Common myeloid progenitor, CD34-positive (primary cell): ENCODE measurements around the gene EHD4.

Source experiments
- CTCF ChIA-PET: fragments of 350-600 bp; sonication (Branson Sonifier 250); formaldehyde crosslinking; loops from one replicate; lab custom pipeline; 2021; ENCODE audit warnings: antibody characterized with exemption; lab: Charles Lee
- POLR2A ChIA-PET: fragments of 350-600 bp; sonication (Branson Sonifier 250); formaldehyde crosslinking; loops from one replicate; lab custom pipeline; 2021; ENCODE audit warnings: antibody characterized with exemption; lab: Charles Lee
- DNase-seq, 3 donors: peaks; one replicate each; pipeline versions ENCODE4 v3.0.0 to v3.0.0-alpha.2; 2013
- H3K27ac ChIP-seq, 2 experiments: 1 replicate in 1 of 2; 2 replicates in 1 of 2; pipeline ENCODE4 v1.7.0; 2013; ENCODE audit warnings: inconsistent platforms in 2 of 2, low read length in 2 of 2, mild to moderate bottlenecking in 2 of 2, low read depth in 1 of 2, moderate library complexity in 1 of 2; ENCODE audit not compliant: severe bottlenecking in 2 of 2, insufficient read depth in 1 of 2, poor library complexity in 1 of 2
- H3K27me3 ChIP-seq, 5 experiments: replicated peaks in 2 of 5; 1 replicate in 3 of 5; 2 replicates in 2 of 5; pipeline versions ENCODE4 v1.6.1 to v1.7.0; 2013; ENCODE audit warnings: low read length in 4 of 5, mild to moderate bottlenecking in 2 of 5, moderate library complexity in 2 of 5, inconsistent platforms in 1 of 5; ENCODE audit not compliant: insufficient read depth in 5 of 5, control insufficient read depth in 4 of 5
- H3K36me3 ChIP-seq, 4 experiments: 1 replicate in 2 of 4; 2 replicates in 2 of 4; pipeline versions ENCODE4 v1.6.1 to v1.7.0; 2013; ENCODE audit warnings: low read length in 3 of 4, control low read depth in 1 of 4, mild to moderate bottlenecking in 1 of 4; ENCODE audit not compliant: control insufficient read depth in 4 of 4, insufficient read depth in 4 of 4
- H3K4me1 ChIP-seq, 4 experiments: 1 replicate in 3 of 4; 2 replicates in 1 of 4; pipeline versions ENCODE4 v1.6.1 to v1.7.1; 2013; ENCODE audit warnings: low read length in 3 of 4, mild to moderate bottlenecking in 3 of 4, control low read depth in 1 of 4, inconsistent platforms in 1 of 4, moderate library complexity in 1 of 4; ENCODE audit not compliant: control insufficient read depth in 4 of 4, insufficient read depth in 4 of 4; ENCODE audit errors: control extremely low read depth in 1 of 4
- H3K4me3 ChIP-seq, 7 experiments: 1 replicate in 4 of 7; 2 replicates in 3 of 7; pipeline versions ENCODE4 v1.5.1 to v1.7.0; 2013; ENCODE audit warnings: mild to moderate bottlenecking in 7 of 7, low read length in 6 of 7, moderate library complexity in 6 of 7, inconsistent platforms in 2 of 7, low read depth in 2 of 7, control low read depth in 1 of 7; ENCODE audit not compliant: insufficient read depth in 4 of 7, control insufficient read depth in 1 of 7; ENCODE audit errors: extremely low read depth in 1 of 7
- H3K9me3 ChIP-seq, 5 experiments: 1 replicate in 4 of 5; 2 replicates in 1 of 5; pipeline versions ENCODE4 v1.6.1 to v1.7.1; 2013; ENCODE audit warnings: low read length in 4 of 5, mild to moderate bottlenecking in 2 of 5, inconsistent platforms in 1 of 5, low read depth in 1 of 5, moderate library complexity in 1 of 5; ENCODE audit not compliant: control insufficient read depth in 4 of 5, insufficient read depth in 2 of 5; ENCODE audit errors: control extremely low read depth in 1 of 5
- WGBS: methylation state at CpG from one replicate; pipeline ENCODE4 v1.1.5; 2013; ENCODE audit not compliant: insufficient coverage; 5-methylcytosine and 5-hydroxymethylcytosine counted together

Gene EHD4

DNA sequence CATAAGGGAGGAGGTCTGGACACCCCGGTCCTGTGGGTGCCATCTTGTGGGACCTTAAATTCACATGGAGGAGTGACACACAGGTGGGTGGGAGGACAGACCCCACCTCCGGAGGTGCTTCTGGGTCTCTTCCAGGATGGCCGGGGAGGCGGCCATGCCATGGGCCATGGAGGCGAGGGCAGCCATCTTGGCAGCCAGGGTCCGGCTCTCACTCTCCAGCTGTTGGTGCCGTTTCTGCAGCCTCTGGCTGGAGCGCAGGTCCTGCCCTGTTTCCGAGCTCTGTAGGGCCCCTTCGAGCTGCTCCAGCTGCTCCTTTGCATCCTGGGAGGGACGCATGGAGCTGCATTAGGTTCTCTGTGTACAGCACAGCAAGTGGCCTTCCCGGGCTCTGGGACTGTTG is 97.6 kb downstream of the EHD4 start:
- no peaks in the 10 kb centered on the region for H3K36me3 ChIP-seq
- ChIA-PET POLR2A (interaction anchor here (0.5 to 0.6 kb wide), 2 partner anchors 44 to 64 kb away, joined by 3 to 6 read pairs; no protein-coding TSS in a partner anchor), CTCF (interaction anchor here (1.5 kb wide), 1 partner anchor 18 kb away, joined by 4 read pairs; no protein-coding TSS in a partner anchor)
- no peaks in the 10 kb centered on the region for H3K27me3 ChIP-seq
- DNase-seq, result no peak
- H3K4me3 ChIP-seq, result no peak overlapping the region
- no peak overlapping the region for H3K27ac ChIP-seq
- no peaks in the 10 kb centered on the region for H3K9me3 ChIP-seq
- WGBS, result 97% methylated on average over 12 of the region's 12 CpGs
- no peaks in the 10 kb centered on the region for H3K4me1 ChIP-seq

DNA sequence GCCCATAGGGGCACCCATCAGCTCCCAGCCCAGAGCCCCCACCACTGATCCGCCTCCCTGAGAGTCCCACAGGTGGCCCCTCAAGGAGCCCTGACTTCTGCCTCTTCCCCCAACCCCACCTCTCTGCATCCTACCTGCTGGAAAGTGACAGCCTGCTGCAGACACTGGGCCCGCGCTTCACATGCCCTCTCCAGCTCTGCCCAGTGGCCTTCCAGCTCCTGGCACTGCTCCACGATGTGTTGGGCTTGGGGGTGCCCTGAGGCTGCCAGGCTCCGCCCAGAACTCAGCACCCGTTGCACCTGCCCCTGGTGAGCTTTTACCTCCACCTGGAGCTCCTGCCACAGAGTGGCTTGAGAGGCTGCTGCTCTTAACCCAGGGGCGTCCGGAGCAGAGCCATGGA is 98.6 kb downstream of the EHD4 start:
- POLR2A ChIA-PET, result interaction anchor here (1.0 kb wide), 1 partner anchor 42 kb away, joined by 5 read pairs; no protein-coding TSS in a partner anchor
- Histone ChIP-seq H3K27ac (no peak overlapping the region), H3K9me3 (no peaks in the 10 kb centered on the region), H3K36me3 (no peaks in the 10 kb centered on the region), H3K27me3 (no peaks in the 10 kb centered on the region), H3K4me3 (no peak overlapping the region), H3K4me1 (no peaks in the 10 kb centered on the region)
- no peak for DNase-seq
- CTCF ChIA-PET, result interaction anchor here (1.0 to 1.6 kb wide), 5 partner anchors 12 to 33 kb away, joined by 3 to 7 read pairs (median 4); no protein-coding TSS in a partner anchor
- WGBS, result 97% methylated on average over 8 of the region's 8 CpGs

DNA sequence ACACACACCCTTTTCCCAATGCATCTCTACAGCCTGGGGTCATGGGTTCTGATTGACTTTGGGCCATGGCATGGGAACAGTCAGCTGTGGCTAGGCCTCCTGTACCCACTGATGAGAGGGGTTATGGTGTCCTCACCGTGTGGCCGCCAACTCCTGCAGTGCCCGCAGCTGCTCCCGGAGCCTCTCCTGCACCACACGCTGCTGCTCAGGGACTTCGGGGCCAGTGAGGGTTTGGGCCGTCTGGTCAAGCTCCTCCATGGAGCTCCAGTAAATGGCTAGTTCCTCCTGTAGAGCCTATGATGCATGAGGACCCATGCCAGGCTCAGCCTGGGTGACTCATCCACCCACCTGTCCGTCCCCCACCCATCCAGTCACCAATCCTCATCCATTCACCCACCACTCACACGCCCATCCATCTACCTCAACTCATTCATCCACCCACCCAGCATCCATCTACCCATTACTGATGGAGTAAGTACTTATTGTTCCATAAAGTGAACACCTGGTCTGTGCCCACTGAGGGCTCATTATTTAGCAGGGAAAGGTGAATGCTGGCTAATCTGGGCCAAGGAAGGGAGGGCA is 100.1 kb downstream of the EHD4 start:
- Histone ChIP-seq H3K27ac (no peak overlapping the region), H3K9me3 (no peaks in the 10 kb centered on the region), H3K36me3 (no peaks in the 10 kb centered on the region), H3K27me3 (no peaks in the 10 kb centered on the region), H3K4me3 (no peak overlapping the region), H3K4me1 (no peaks in the 10 kb centered on the region)
- CTCF ChIA-PET, result interaction anchor here (1.6 to 1.7 kb wide), 2 partner anchors 32 to 33 kb away, joined by 4 to 5 read pairs; no protein-coding TSS in a partner anchor
- 98% methylated on average over 7 of the region's 9 CpGs for WGBS
- POLR2A ChIA-PET, result no interaction called here
- no peak for DNase-seq

DNA sequence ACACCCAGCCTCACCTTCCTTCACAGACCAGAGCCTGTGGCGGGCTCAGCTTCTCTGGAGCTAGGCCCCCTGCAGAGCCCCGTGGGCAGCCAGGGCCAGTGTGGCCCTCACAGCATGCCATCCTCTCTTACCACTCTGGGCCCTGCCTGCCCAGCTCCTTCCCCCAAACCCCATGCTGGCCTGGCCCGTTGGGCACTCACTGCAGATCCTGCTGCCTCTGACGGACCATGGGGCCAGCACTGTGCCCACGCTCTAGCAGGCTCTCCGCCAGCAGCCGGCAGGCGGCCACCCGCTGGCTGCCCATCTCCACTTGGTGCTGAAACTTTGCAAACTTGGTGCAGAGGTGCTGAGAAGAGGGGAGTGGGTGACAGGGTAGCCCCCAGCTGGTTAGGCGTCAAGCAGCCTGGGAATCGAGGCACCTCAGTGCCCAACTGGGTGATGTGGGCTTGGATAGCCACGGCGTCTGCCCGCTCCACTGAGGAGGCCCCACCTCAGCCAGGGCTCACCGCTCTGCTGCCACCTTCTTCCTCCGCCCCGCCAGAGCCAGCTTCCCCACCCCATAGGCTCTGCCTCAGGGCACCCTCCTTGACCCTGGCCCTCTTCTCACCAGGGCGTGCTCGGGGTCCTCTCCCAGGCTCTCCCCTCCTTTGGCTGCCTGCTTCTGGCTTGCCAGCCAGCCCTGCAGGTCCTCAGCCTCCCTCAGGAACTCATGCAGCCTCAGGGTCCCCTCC is 101.0 kb downstream of the EHD4 start:
- POLR2A ChIA-PET, result no interaction called here
- 97% methylated on average over 16 of the region's 19 CpGs for WGBS
- Histone ChIP-seq H3K4me3 (no peak overlapping the region), H3K27ac (no peak overlapping the region), H3K27me3 (no peaks in the 10 kb centered on the region), H3K36me3 (no peaks in the 10 kb centered on the region), H3K4me1 (no peaks in the 10 kb centered on the region), H3K9me3 (no peaks in the 10 kb centered on the region)
- CTCF ChIA-PET, result interaction anchor here (1.2 to 1.9 kb wide), 4 partner anchors 10 to 45 kb away, joined by 3 to 5 read pairs (median 4); no protein-coding TSS in a partner anchor
- DNase-seq, result no peak

DNA sequence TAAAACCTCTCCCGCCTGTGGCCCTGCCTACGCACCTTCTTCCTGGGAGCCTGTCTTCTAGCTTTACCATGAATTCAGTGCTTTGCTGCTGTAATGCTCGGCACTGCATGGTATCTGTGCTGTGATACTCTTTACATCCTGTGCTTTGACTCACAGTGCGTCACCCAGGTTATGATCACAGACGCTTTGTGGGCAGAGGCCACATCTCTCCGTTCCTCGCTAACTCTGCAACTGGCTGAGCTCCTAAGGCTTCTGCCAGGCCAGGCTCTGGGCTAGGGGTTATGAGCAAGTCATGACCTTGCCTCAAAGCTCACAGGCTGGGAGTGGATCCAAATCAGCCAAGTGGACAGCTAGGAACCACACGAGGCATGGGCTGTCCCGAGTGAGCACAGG is 101.7 kb downstream of the EHD4 start:
- no peaks in the 10 kb centered on the region for H3K27me3 ChIP-seq
- no peaks in the 10 kb centered on the region for H3K4me1 ChIP-seq
- no peak for DNase-seq
- H3K36me3 ChIP-seq, result no peaks in the 10 kb centered on the region
- no peak overlapping the region for H3K27ac ChIP-seq
- CTCF ChIA-PET, result interaction anchor here (1.2 to 1.9 kb wide), 4 partner anchors 9 to 46 kb away, joined by 3 to 5 read pairs (median 4); no protein-coding TSS in a partner anchor
- no peaks in the 10 kb centered on the region for H3K9me3 ChIP-seq
- POLR2A ChIA-PET, result no interaction called here
- H3K4me3 ChIP-seq, result no peak overlapping the region
- 96% methylated on average over 9 of the region's 9 CpGs for WGBS

DNA sequence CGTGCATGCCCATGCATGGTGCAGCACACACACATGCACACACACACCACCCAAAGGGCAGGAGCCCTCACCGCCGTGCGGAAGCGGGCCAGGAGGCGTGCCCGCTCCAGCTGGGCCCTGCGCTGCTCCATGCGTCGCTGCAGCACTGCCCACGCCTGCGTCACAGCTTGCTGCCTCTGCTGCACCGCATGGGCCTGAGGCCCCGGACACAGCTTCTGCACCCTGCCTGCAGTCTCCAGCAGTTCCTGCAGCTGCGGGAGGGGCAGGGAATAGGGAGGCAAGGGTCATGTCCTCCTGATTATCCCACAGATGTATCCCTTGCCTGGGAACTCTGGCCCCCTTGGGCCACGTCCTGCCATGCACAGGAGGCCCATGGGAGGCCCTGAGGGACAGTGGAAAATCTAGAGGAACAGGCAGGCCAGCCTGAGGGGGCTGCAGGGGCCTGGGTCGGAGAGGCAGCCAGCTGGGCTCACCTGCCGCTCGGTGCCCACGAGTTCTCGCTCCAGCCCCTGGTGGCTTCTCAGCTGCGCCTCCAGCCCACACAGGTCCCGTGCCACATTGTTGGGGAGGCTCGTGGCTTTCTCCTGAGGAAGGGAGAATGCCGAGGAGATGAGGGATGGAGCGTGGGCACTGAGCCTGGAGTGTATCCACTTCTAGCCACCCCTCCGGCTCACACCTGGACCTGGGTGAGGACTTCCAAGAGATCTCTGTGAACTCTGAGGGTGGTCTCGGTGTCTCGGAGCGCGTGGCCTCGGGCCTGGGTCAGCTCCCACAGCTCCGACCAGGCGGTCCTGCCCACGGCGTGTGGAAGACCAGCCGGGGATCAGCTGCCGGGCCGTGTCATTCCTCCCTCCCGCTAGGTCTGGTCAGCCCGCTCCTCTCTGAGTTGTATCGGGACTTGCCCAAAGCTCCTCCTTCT is 102.3 kb downstream of the EHD4 start:
- ChIA-PET POLR2A (no interaction called here), CTCF (interaction anchor here (1.2 to 1.9 kb wide), 3 partner anchors 9 to 47 kb away, joined by 3 to 5 read pairs (median 3); no protein-coding TSS in a partner anchor)
- DNase-seq, result no peak
- H3K36me3 ChIP-seq, result no peaks in the 10 kb centered on the region
- WGBS, result 97% methylated on average over 36 of the region's 42 CpGs
- no peaks in the 10 kb centered on the region for H3K4me1 ChIP-seq
- H3K27ac ChIP-seq, result no peak overlapping the region
- H3K4me3 ChIP-seq, result no peak overlapping the region
- no peaks in the 10 kb centered on the region for H3K27me3 ChIP-seq
- H3K9me3 ChIP-seq, result no peaks in the 10 kb centered on the region
